A673 (cell line): ENCODE results near the gene NRG3.

Experiments
- EZH2 ChIP-seq: fragments of 200-600 bp; sonication (generic); IDR thresholded peaks from 2 replicates; pipeline ENCODE4 v1.6.1; 2017; ENCODE audit warnings: borderline replicate concordance, low read depth, mild to moderate bottlenecking, mixed read lengths, antibody characterized with exemption, low read length; ENCODE audit not compliant: poor library complexity, severe bottlenecking
- TF ChIP-seq, protein P1 (sequence below): fragments of 300-800, 200-600 bp; sonication (generic); conservative IDR thresholded peaks from 2 replicates; pipeline ENCODE4 v1.5.1; 2017; ENCODE audit warnings: low read depth, mild to moderate bottlenecking, antibody characterized with exemption, low read length, moderate library complexity, mixed read lengths

DNA sequence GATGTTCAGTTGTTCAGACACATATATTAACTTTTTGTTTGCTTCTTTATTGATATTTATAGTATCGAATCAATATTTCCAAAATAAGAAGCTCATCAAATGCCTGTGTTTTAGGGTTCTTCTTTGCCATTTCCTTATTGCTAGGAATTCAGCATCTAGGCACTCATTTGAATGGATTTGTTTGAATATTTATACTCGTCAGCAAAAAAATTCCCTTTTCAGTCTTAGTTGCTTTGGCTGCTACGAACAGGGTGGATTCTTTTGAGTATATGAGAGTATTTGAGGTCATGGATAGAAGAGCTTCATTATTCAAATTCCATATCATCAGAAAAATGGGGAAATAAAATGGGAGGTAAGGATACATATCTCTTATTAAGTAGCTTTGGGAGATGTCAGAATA is 706.9 kb downstream of the NRG3 start:
- TF ChIP-seq, protein P1, sequence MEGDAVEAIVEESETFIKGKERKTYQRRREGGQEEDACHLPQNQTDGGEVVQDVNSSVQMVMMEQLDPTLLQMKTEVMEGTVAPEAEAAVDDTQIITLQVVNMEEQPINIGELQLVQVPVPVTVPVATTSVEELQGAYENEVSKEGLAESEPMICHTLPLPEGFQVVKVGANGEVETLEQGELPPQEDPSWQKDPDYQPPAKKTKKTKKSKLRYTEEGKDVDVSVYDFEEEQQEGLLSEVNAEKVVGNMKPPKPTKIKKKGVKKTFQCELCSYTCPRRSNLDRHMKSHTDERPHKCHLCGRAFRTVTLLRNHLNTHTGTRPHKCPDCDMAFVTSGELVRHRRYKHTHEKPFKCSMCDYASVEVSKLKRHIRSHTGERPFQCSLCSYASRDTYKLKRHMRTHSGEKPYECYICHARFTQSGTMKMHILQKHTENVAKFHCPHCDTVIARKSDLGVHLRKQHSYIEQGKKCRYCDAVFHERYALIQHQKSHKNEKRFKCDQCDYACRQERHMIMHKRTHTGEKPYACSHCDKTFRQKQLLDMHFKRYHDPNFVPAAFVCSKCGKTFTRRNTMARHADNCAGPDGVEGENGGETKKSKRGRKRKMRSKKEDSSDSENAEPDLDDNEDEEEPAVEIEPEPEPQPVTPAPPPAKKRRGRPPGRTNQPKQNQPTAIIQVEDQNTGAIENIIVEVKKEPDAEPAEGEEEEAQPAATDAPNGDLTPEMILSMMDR, result no peak
- TF ChIP-seq EZH2, result no peak
